H1 (cell line): ENCODE data around the gene DBF4B. TPM values are rescaled to one million over a fixed set of nuclear protein-coding genes. Genes with fewer than 3 reads are reported as not detected.
A peak's percentile ranks its signal among the peaks of the same experiment; 100 is the strongest.

Experiments used
- KDM5A ChIP-seq: fragments of 200-600 bp; IDR thresholded peaks from 2 replicates; pipeline ENCODE4 v1.7.1; 2012; ENCODE audit warnings: mild to moderate bottlenecking, low read length, inconsistent platforms, mixed read lengths
- RBBP5 ChIP-seq: IDR thresholded peaks from 2 replicates; pipeline ENCODE4 v1.7.1; 2012; ENCODE audit warnings: low read depth, mild to moderate bottlenecking, inconsistent platforms, low read length, moderate library complexity, borderline replicate concordance
- RFX5 ChIP-seq: IDR thresholded peaks from 2 replicates; pipeline ENCODE4 v1.6.1; 2011; ENCODE audit warnings: low read depth, low read length, improper control_type of control experiment, borderline replicate concordance
- SAP30 ChIP-seq: fragments of 300-600 bp; sonication (generic); IDR thresholded peaks from 2 replicates; pipeline ENCODE4 v1.7.1; 2012; ENCODE audit warnings: low read length, moderate library complexity, mild to moderate bottlenecking, inconsistent platforms; ENCODE audit not compliant: insufficient read depth, insufficient replicate concordance
- SIN3A ChIP-seq, 2 experiments: IDR thresholded peaks in 1 of 2; conservative IDR thresholded peaks in 1 of 2; 2 replicates each; pipeline ENCODE4 v1.6.1; 2011 to 2012; ENCODE audit warnings: low read length in 2 of 2, improper control_type of control experiment in 1 of 2, low read depth in 1 of 2, mild to moderate bottlenecking in 1 of 2
- SIRT6 ChIP-seq: IDR thresholded peaks from one replicate; pipeline ENCODE4 v1.7.1; 2012; ENCODE audit warnings: low read length, inconsistent platforms
- SRF ChIP-seq: IDR thresholded peaks from 2 replicates; pipeline ENCODE4 v1.6.1; 2011; ENCODE audit warnings: mild to moderate bottlenecking, low read depth, low read length, moderate library complexity
- TBP ChIP-seq: IDR thresholded peaks from 2 replicates; pipeline ENCODE4 v1.6.1; 2011; ENCODE audit warnings: low read depth, low read length, improper control_type of control experiment
- TCF12 ChIP-seq: IDR thresholded peaks from 2 replicates; pipeline ENCODE4 v1.6.1; 2011; ENCODE audit warnings: low read depth, mild to moderate bottlenecking, low read length
- polyA plus RNA-seq, 7 experiments: library from polyadenylated mRNA; depleted of rRNA in 3 of 7; stranded (reverse) in 5 of 7; unstranded in 2 of 7; fragments of >200 nt in 5 of 7; fragments of 200-250 nt in 2 of 7; gene quantifications; 1 replicate in 5 of 7; 2 replicates in 1 of 7; 4 replicates in 1 of 7; pipeline versions ENCODE4 v1.2.1 to v1.2.3, GENCODE V29; 2011 to 2013; ENCODE audit warnings: missing spikeins in 2 of 7, mixed read lengths in 2 of 7
- total RNA-seq: library from RNA; stranded (reverse); fragmentation: NEBNext Ultra II Directional; extraction: Animal tissue kit (Norgen Biotek cat#: 25700); gene quantifications from 2 replicates; pipeline ENCODE4 v1.2.1, GENCODE V29; 2021
- TF ChIP-seq, protein P1 (sequence below): IDR thresholded peaks from 2 replicates; pipeline ENCODE4 v1.6.1; 2011; ENCODE audit warnings: low read length, improper control_type of control experiment

Gene DBF4B
- total and polyA plus RNA-seq, 2 of the 8 experiments (the other 6 are each of a cell fraction or from before 2014, with no cell fraction given), result 20.2 to 26.9 TPM

DNA sequence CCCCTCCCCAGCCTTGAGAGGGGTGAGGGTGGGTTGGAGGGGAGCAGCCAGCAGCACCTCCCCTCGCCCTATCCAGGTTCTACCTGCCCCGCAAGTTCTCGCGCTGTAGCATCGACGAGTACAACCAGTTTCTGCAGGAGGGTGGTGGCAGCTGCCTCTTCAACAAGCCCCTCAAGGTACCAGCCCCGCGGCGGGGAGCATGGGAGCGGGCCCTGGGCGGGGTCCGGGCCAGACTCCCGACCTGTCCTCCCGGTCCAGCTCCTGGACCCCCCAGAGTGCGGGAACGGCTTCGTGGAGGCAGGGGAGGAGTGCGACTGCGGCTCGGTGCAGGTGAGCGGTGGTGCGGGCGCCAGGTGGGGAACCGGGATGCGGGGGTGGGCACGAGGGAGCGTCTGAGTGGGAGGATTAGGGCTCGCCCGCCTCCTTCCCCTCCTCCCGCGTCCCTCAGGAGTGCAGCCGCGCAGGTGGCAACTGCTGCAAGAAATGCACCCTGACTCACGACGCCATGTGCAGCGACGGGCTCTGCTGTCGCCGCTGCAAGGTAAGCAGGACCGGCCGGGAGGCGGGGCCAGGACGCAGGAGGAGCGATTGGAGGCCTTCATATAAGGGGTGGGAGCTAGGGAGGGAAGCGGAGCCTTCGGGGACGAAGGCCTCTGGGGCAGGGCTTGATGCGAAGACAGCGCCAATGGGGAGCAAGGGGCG, 66.8 kb downstream of the DBF4B start (continued):
- TF ChIP-seq KDM5A (no peak; the same call in 1 of the 2 replicates), SIN3A (conservative IDR thresholded peaks at IDR 0.05 in 1 of 2, IDR thresholded peaks at IDR 0.05 in 1 of 2; ENCODE audit: low read depth in 1 of 2, low read length in 2 of 2) (no peak), SIRT6 (no peak), TBP (peak; percentile 66), RBBP5 (no peak), SAP30 (no peak), RFX5 (no peak), SRF (peak; percentile 27; the same call in 1 of the 2 replicates), TCF12 (no peak)
- TF ChIP-seq, protein P1, sequence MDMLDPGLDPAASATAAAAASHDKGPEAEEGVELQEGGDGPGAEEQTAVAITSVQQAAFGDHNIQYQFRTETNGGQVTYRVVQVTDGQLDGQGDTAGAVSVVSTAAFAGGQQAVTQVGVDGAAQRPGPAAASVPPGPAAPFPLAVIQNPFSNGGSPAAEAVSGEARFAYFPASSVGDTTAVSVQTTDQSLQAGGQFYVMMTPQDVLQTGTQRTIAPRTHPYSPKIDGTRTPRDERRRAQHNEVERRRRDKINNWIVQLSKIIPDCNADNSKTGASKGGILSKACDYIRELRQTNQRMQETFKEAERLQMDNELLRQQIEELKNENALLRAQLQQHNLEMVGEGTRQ, result no peak
